ENCODE data around the gene HS3ST2.

GRCh38 chr16:22929461-22929860, 115.5 kb downstream of the HS3ST2 start:
- TF ChIP-seq CTCF (IDR thresholded peaks at IDR 0.05) (no peak), EP300 (IDR thresholded peaks at IDR 0.05) (no peak), POLR2AphosphoS5 (IDR thresholded peaks at IDR 0.05) (no peak), POLR2A (IDR thresholded peaks at IDR 0.05) (no peak)

All from stomach (tissue), 4 donors.